ENCODE results near the gene SCAMP4. TPM values are rescaled to one million over a fixed set of nuclear protein-coding genes. Genes with fewer than 3 reads are reported as not detected.
A peak's percentile ranks its signal among the peaks of the same experiment; 100 is the strongest.
"Not testable (repeated sequence)": the region's sequence is repeated elsewhere in the genome, so short reads cannot be mapped to it uniquely, and the experiment has no call there.

Gene SCAMP4
- total RNA-seq, 1 donor from 2014 or later = 51.6 TPM

GRCh38 chr19:1880611-1881392 lies 24.4 kb upstream of the SCAMP4 start:
- peak; percentile 90 for DNase-seq (ENCODE audit: low spot score)
- no peak overlapping the region for H3K27ac Mint-ChIP-seq (ENCODE audit: unreplicated experiment)
- no peaks in the 10 kb centered on the region for H3K36me3 Mint-ChIP-seq (ENCODE audit: low read depth)
- no peaks in the 10 kb centered on the region for H3K9me3 Mint-ChIP-seq (ENCODE audit: low read depth)
- no peak overlapping the region for H3K4me3 Mint-ChIP-seq (ENCODE audit: unreplicated experiment)
- peaks cover 32% of the 10 kb centered on the region for H3K4me1 Mint-ChIP-seq (ENCODE audit: low read depth)
- TF ChIP-seq CTCF (IDR thresholded peaks at IDR 0.05) = no peak
- no peaks in the 10 kb centered on the region for H3K27me3 Mint-ChIP-seq (ENCODE audit: low read depth)

- H3K4me1 Mint-ChIP-seq (ENCODE audit: low read depth) = peaks cover 28% of the 10 kb centered on the region
- H3K27me3 Mint-ChIP-seq (ENCODE audit: low read depth); H3K27ac Mint-ChIP-seq (ENCODE audit: unreplicated experiment); DNase-seq (ENCODE audit: low spot score); H3K4me3 Mint-ChIP-seq (ENCODE audit: unreplicated experiment); H3K9me3 Mint-ChIP-seq (ENCODE audit: low read depth); H3K36me3 Mint-ChIP-seq (ENCODE audit: low read depth): not testable (repeated sequence)
These were observed 23.7 kb upstream of the SCAMP4 start for GRCh38 chr19:1881393-1882088.

GRCh38 chr19:1882089-1882785 lies 23.0 kb upstream of the SCAMP4 start:
- H3K9me3 Mint-ChIP-seq (ENCODE audit: low read depth) = no peaks in the 10 kb centered on the region
- H3K27ac Mint-ChIP-seq (ENCODE audit: unreplicated experiment) = peak overlapping the region; percentile 54
- no peaks in the 10 kb centered on the region for H3K36me3 Mint-ChIP-seq (ENCODE audit: low read depth)
- H3K27me3 Mint-ChIP-seq (ENCODE audit: low read depth) = no peaks in the 10 kb centered on the region
- H3K4me3 Mint-ChIP-seq (ENCODE audit: unreplicated experiment) = peak overlapping the region; percentile 92
- no peak for TF ChIP-seq CTCF (IDR thresholded peaks at IDR 0.05)
- H3K4me1 Mint-ChIP-seq (ENCODE audit: low read depth) = peaks cover 28% of the 10 kb centered on the region
- no peak for DNase-seq (ENCODE audit: low spot score)

GRCh38 chr19:1882786-1883692 lies 22.2 kb upstream of the SCAMP4 start:
- Mint-ChIP-seq H3K36me3 (ENCODE audit: low read depth) (no peaks in the 10 kb centered on the region), H3K27ac (ENCODE audit: unreplicated experiment) (peak overlapping the region; percentile 90), H3K4me1 (ENCODE audit: low read depth) (peaks cover 32% of the 10 kb centered on the region), H3K4me3 (ENCODE audit: unreplicated experiment) (peak overlapping the region; percentile 92), H3K27me3 (ENCODE audit: low read depth) (no peaks in the 10 kb centered on the region), H3K9me3 (ENCODE audit: low read depth) (no peaks in the 10 kb centered on the region)
- DNase-seq (ENCODE audit: low spot score) = no peak
- no peak for TF ChIP-seq CTCF (IDR thresholded peaks at IDR 0.05)

- Mint-ChIP-seq H3K27me3 (ENCODE audit: low read depth) (no peaks in the 10 kb centered on the region), H3K9me3 (ENCODE audit: low read depth) (no peaks in the 10 kb centered on the region), H3K4me1 (ENCODE audit: low read depth) (peaks cover 32% of the 10 kb centered on the region), H3K36me3 (ENCODE audit: low read depth) (no peaks in the 10 kb centered on the region), H3K4me3 (ENCODE audit: unreplicated experiment) (peak overlapping the region; percentile 92), H3K27ac (ENCODE audit: unreplicated experiment) (peak overlapping the region; percentile 90)
- no peak for TF ChIP-seq CTCF (IDR thresholded peaks at IDR 0.05)
- no peak for DNase-seq (ENCODE audit: low spot score)
These were observed 21.4 kb upstream of the SCAMP4 start for GRCh38 chr19:1883784-1884183.
